H1 (cell line): ENCODE measurements around the gene SLC43A3.

Experiments used
- CREB1 ChIP-seq: IDR thresholded peaks from 2 replicates; pipeline ENCODE4 v1.6.1; 2012; ENCODE audit warnings: inconsistent platforms
- EP300 ChIP-seq, 2 experiments: IDR thresholded peaks; 1 replicate in 1 of 2; 2 replicates in 1 of 2; pipeline ENCODE4 v1.6.1; 2011 to 2012; ENCODE audit warnings: low read depth in 2 of 2, low read length in 2 of 2, mild to moderate bottlenecking in 2 of 2, borderline replicate concordance in 1 of 2, inconsistent platforms in 1 of 2, moderate library complexity in 1 of 2
- POLR2AphosphoS5 ChIP-seq: IDR thresholded peaks from 2 replicates; pipeline ENCODE4 v1.6.1; 2011; ENCODE audit warnings: low read depth, low read length
- SIN3A ChIP-seq, 2 experiments: IDR thresholded peaks in 1 of 2; conservative IDR thresholded peaks in 1 of 2; 2 replicates each; pipeline ENCODE4 v1.6.1; 2011 to 2012; ENCODE audit warnings: low read length in 2 of 2, improper control_type of control experiment in 1 of 2, low read depth in 1 of 2, mild to moderate bottlenecking in 1 of 2
- TEAD4 ChIP-seq: IDR thresholded peaks from 2 replicates; pipeline ENCODE4 v1.6.1; 2012; ENCODE audit warnings: low read depth, low read length, inconsistent platforms, mixed read lengths
- TF ChIP-seq, protein P1 (sequence below), 3 experiments: IDR thresholded peaks; 1 replicate in 2 of 3; 2 replicates in 1 of 3; pipeline versions ENCODE4 v1.5.1 to v1.6.1; 2011; ENCODE audit warnings: low read length in 3 of 3, mild to moderate bottlenecking in 3 of 3, inconsistent platforms in 2 of 3, low read depth in 1 of 3, moderate library complexity in 1 of 3; ENCODE audit not compliant: insufficient read depth in 1 of 3; ENCODE audit errors: control extremely low read depth in 1 of 3

DNA sequence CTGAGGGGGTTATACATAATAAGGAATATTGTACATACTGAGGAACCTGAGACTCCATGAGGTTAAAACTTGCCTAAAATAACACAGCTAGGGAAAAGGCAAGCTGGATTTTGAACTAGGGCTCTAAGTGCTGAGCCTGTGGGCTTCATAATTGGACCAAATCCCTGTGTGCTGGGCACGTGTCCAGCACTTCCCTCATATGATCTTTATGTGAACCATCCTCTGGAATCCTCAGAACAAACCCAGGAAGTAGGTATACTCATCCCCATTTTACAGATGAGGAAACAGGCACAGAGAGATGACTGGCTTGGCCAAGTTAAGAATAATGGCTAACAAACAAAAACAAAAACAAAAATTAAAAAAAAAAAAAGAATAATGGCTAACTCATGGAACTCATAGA is 48.3 kb upstream of the SLC43A3 start:
- no peak for TF ChIP-seq EP300 (IDR thresholded peaks at IDR 0.05; ENCODE audit: borderline replicate concordance in 1 of 2, low read depth in 2 of 2, low read length in 2 of 2)
- TF ChIP-seq, protein P1, sequence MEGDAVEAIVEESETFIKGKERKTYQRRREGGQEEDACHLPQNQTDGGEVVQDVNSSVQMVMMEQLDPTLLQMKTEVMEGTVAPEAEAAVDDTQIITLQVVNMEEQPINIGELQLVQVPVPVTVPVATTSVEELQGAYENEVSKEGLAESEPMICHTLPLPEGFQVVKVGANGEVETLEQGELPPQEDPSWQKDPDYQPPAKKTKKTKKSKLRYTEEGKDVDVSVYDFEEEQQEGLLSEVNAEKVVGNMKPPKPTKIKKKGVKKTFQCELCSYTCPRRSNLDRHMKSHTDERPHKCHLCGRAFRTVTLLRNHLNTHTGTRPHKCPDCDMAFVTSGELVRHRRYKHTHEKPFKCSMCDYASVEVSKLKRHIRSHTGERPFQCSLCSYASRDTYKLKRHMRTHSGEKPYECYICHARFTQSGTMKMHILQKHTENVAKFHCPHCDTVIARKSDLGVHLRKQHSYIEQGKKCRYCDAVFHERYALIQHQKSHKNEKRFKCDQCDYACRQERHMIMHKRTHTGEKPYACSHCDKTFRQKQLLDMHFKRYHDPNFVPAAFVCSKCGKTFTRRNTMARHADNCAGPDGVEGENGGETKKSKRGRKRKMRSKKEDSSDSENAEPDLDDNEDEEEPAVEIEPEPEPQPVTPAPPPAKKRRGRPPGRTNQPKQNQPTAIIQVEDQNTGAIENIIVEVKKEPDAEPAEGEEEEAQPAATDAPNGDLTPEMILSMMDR (IDR thresholded peaks at IDR 0.05; ENCODE audit: control extremely low read depth in 1 of 3, insufficient read depth in 1 of 3, low read depth in 1 of 3, low read length in 3 of 3) = no peak
- TF ChIP-seq POLR2AphosphoS5 = no peak
- no peak for TF ChIP-seq SIN3A (conservative IDR thresholded peaks at IDR 0.05 in 1 of 2, IDR thresholded peaks at IDR 0.05 in 1 of 2; ENCODE audit: low read depth in 1 of 2, low read length in 2 of 2)
- TF ChIP-seq CREB1 = no peak
- no peak for TF ChIP-seq TEAD4
